OCI-LY1 (cell line): ENCODE data around the gene ELN.

Experiments used
- EZH2 ChIP-seq: fragments of 200-600 bp; sonication (generic), shearing (Covaris generic); IDR thresholded peaks from 2 replicates; pipeline ENCODE4 v1.8.0; 2017; ENCODE audit warnings: borderline replicate concordance, mixed run types, mild to moderate bottlenecking, antibody characterized with exemption, low read length, moderate library complexity, mixed read lengths
- TF ChIP-seq, protein P1 (sequence below): fragments of 200-600 bp; sonication (generic), shearing (Covaris generic); IDR thresholded peaks from 2 replicates; pipeline ENCODE4 v1.5.1; 2017; ENCODE audit warnings: mild to moderate bottlenecking, antibody characterized with exemption, low read length, moderate library complexity, mixed read lengths

- TF ChIP-seq, protein P1, sequence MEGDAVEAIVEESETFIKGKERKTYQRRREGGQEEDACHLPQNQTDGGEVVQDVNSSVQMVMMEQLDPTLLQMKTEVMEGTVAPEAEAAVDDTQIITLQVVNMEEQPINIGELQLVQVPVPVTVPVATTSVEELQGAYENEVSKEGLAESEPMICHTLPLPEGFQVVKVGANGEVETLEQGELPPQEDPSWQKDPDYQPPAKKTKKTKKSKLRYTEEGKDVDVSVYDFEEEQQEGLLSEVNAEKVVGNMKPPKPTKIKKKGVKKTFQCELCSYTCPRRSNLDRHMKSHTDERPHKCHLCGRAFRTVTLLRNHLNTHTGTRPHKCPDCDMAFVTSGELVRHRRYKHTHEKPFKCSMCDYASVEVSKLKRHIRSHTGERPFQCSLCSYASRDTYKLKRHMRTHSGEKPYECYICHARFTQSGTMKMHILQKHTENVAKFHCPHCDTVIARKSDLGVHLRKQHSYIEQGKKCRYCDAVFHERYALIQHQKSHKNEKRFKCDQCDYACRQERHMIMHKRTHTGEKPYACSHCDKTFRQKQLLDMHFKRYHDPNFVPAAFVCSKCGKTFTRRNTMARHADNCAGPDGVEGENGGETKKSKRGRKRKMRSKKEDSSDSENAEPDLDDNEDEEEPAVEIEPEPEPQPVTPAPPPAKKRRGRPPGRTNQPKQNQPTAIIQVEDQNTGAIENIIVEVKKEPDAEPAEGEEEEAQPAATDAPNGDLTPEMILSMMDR, result no peak
- no peak for TF ChIP-seq EZH2
Measured at GRCh38 chr7:74015670-74016069, 12.3 kb upstream of the ELN start.
